NCI-H2196 treated with DMSO at 0.1 percent for 48 hours (cell line): Measurements from ENCODE around the gene NHSL1.

Experiments
- DNase-seq: peaks from one replicate; lab custom pipeline; 2025; ENCODE audit not compliant: unreplicated experiment; lab: John Stamatoyannopoulos, UW

Gene NHSL1, protein sequence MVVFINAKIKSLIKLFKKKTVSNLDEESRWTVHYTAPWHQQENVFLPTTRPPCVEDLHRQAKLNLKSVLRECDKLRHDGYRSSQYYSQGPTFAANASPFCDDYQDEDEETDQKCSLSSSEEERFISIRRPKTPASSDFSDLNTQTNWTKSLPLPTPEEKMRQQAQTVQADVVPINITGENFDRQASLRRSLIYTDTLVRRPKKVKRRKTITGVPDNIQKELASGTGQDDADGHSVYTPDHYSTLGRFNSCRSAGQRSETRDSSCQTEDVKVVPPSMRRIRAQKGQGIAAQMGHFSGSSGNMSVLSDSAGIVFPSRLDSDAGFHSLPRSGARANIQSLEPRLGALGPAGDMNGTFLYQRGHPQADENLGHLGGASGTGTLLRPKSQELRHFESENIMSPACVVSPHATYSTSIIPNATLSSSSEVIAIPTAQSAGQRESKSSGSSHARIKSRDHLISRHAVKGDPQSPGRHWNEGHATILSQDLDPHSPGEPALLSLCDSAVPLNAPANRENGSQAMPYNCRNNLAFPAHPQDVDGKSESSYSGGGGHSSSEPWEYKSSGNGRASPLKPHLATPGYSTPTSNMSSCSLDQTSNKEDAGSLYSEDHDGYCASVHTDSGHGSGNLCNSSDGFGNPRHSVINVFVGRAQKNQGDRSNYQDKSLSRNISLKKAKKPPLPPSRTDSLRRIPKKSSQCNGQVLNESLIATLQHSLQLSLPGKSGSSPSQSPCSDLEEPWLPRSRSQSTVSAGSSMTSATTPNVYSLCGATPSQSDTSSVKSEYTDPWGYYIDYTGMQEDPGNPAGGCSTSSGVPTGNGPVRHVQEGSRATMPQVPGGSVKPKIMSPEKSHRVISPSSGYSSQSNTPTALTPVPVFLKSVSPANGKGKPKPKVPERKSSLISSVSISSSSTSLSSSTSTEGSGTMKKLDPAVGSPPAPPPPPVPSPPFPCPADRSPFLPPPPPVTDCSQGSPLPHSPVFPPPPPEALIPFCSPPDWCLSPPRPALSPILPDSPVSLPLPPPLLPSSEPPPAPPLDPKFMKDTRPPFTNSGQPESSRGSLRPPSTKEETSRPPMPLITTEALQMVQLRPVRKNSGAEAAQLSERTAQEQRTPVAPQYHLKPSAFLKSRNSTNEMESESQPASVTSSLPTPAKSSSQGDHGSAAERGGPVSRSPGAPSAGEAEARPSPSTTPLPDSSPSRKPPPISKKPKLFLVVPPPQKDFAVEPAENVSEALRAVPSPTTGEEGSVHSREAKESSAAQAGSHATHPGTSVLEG (N-terminal part only)

GRCh38 chr6:138499303-138500018 is at the start of gene NHSL1:
Gene NHSL1 (minus strand): TSS chr6:138499494. CDS start chr6:138499290, 204 bp downstream.
- no peak for DNase-seq

GRCh38 chr6:138546733-138547185 is 47.5 kb upstream of the NHSL1 start:
- no peak for DNase-seq

DNA sequence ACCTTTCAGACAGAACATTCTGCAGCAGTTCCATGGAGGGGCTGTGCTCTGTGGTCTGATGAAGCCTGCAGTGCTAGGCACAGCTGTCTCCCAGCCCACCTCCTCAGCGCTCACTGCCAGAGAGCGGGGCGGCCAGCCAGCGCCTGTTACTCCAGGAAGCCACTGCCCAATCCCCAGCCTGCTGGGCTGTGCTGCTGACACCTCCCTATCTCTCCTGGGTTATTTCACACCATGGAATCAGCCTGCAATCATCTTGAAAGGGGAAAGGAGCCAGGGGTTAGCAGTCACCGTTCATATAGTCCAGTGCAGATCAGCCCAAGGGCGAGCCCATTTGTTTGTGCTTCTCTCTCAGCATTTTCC is 46.3 kb upstream of the NHSL1 start:
- no peak for DNase-seq

DNA sequence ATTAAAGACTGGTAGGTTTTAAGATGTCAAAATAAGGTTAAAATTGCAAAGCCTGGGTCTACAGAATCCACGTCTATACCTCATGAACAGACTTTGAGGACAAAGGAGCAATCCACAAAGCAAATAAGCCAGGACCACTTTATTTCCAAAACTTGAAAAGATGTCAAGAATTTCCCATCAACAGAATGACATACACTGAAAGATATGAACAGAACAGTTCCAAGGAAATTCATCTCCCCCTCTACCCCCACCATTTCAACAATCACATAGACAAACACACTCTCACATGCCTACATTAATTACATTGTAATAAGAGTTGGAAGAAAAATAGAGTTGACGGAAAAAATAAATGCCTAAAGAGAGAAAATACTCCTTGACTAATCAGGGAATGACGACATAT is 45.2 kb upstream of the NHSL1 start:
- no peak for DNase-seq

DNA sequence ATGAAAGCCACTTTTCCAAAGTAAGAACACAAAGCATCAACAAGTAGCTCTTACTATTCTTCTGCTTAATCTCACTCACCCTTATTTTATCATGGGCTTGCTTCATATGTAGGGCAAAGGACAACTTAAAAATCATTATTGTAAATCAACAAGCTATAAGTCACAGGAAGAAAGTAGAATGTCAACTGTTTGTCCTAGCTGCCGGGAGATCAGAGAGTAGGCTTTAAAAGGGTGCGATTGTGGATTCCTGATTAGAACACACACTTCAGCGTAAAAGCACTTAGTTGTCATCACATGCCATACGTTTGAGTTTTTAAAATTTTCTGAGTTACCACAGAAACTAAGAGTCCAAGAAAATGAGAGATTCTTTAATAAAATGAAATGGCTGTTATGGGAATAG is 44.4 kb upstream of the NHSL1 start:
- DNase-seq: no peak

GRCh38 chr6:138541823-138542481 is 42.7 kb upstream of the NHSL1 start:
- no peak for DNase-seq

GRCh38 chr6:138540468-138540867 is 41.2 kb upstream of the NHSL1 start:
- DNase-seq: no peak

DNA sequence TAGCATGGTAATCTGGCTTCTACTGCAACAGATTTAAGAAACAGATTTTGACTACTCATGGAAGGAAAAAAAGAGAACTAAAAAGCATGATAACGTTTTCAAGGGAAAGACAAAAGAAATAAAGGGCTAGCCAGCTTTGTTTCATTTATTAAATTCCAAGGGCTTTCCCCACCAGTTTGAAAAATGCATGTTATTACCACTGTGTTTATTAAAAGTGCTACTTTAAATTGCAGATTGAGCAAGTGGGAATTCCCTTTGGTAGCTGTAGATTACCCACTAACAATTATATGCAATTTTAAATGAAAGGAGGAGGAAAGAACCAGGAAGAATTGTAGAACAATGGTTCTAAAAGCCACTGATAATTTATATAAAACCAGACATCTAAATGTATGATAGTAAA is 40.6 kb upstream of the NHSL1 start:
- DNase-seq: no peak

DNA sequence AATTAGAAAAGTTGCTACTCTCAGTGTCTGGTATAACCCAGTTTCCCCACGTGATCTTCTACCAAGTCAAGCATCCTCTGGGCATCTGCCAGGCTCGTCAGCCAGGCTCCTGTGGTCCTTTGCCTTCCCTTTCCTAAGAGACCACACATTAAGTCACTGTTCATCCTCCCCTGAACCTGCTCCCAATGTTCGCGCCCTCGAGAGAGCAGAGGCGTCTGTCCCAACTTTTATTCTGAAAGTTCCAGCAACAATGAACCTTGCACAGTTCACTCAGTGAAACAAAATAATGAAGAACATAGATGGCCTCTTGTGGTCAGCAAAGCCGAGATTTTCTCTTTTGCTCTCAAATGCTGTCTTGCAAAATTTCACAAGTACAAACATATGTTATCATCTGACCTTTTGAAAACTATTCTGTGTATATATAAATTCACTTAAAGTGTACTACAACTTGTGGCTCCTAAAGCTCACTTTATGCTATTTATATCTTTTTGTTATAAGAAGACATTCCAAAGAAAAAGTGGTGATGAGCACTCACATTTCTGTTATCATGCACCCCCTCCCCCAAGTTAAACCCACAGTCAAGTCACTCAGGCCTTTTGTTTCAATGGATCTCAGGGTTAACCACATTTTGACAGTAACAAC is 39.2 kb upstream of the NHSL1 start:
- no peak for DNase-seq

DNA sequence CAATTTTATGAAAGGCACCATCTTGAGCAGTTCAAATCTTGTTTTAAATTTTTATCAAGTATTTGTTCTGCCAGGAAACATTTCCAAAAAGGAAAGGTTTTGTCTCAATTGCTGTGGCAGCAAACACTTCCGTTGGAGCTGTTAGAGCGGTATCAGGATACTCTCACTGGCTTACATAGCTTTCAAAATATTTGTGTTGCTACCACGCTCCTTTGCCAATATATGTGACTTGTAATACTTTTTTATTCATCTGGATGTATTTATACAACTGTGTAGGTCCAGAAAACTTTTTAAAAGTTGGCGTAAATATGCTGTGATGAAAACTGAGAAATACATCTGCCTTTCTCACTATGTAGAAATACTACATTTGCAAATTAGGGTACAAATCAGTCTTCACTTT is 37.8 kb upstream of the NHSL1 start:
- no peak for DNase-seq

GRCh38 chr6:138535728-138536455 is 36.6 kb upstream of the NHSL1 start:
- no peak for DNase-seq

GRCh38 chr6:138533667-138534066 is 34.4 kb upstream of the NHSL1 start:
- DNase-seq: no peak

DNA sequence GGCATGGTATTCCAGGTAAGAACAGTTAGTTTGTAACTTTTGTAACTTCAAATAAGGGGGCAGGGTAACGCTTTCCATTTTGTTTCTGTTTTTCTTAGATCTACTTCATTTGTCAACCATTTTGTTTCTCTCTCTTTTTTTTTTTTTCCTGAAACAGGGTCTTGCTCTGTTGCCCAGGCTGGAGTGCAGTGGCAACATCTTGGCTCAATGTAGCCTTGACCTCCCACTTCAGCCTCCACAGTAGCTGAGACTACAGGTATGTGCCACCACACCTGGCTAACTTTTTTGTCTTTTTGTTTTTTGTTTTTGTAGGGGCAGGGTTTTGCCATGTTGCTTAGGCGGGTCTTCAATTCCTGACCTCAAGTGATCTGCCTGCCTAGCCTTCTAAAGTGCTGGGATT is 32.1 kb upstream of the NHSL1 start:
- no peak for DNase-seq

DNA sequence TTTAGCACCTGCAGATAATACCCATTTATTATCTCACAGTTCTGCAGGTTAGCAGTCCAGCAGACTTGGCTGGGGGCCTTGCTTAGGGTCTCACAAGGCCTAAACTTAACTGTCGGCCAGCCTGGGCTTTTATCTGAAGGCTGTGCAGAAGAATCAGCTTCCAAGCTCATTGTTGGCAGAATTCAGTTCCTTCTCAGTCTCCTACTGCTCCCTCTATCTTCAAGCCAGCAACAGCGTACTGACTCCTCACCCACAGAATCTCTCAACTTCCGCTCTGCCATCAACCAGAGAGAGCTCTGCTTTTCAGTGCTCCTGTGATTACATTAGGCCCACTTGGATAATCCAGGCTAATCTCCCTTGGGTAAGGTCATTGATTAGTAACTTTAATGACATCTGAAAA is 30.2 kb upstream of the NHSL1 start:
- no peak for DNase-seq

- no peak for DNase-seq
These were observed 29.7 kb upstream of the NHSL1 start for GRCh38 chr6:138528956-138529355.

- no peak for DNase-seq
These were observed 28.8 kb upstream of the NHSL1 start for GRCh38 chr6:138528137-138528536.

- DNase-seq: no peak
These were observed 28.3 kb upstream of the NHSL1 start for GRCh38 chr6:138527411-138528088.

- no peak for DNase-seq
These were observed 27.5 kb upstream of the NHSL1 start for GRCh38 chr6:138526822-138527235.
